Caco-2 (cell line): ENCODE results near the gene AKR1C8. TPM values are rescaled to one million over a fixed set of nuclear protein-coding genes. Genes with fewer than 3 reads are reported as not detected.
"Not testable (repeated sequence)": the region's sequence is repeated elsewhere in the genome, so short reads cannot be mapped to it uniquely, and the experiment has no call there.

Source experiments
- BruUV-seq: library from RNA; stranded (reverse); fragments of 400-500 nt; replicated peaks from 2 replicates; lab custom pipeline; 2021; lab: Mats Ljungman, UMichigan
- CTCF ChIA-PET: fragments of 300-600 bp; sonication (Branson Sonifier 250); formaldehyde crosslinking; loops from one replicate; lab custom pipeline; 2022; ENCODE audit warnings: antibody characterized with exemption; lab: Charles Lee
- POLR2A ChIA-PET: fragments of 300-600 bp; sonication (Branson Sonifier 250); formaldehyde crosslinking; loops from one replicate; lab custom pipeline; 2022; ENCODE audit warnings: antibody characterized with exemption; lab: Charles Lee
- DNase-seq, 2 experiments: peaks; one replicate each; pipeline versions ENCODE4 v3.0.0 to v3.0.0-alpha.2; 2020 to 2022
- H3K27me3 ChIP-seq: replicated peaks from 2 replicates; pipeline ENCODE4 v1.6.0; 2011; ENCODE audit warnings: low read length; ENCODE audit not compliant: control insufficient read depth, insufficient read depth
- H3K36me3 ChIP-seq: 2 replicates; pipeline ENCODE4 v1.5.1; 2011; ENCODE audit warnings: low read length; ENCODE audit not compliant: control insufficient read depth, insufficient read depth
- H3K4me1 ChIP-seq: fragments of 250-450 bp; sonication (Bioruptor Pico); 2 replicates; pipeline ENCODE4 v1.5.1; 2020; ENCODE audit warnings: mild to moderate bottlenecking
- H3K4me3 ChIP-seq: 2 replicates; pipeline ENCODE4 v1.5.1; 2011; ENCODE audit warnings: low read depth, mild to moderate bottlenecking, control low read depth, low read length
- H3K9me3 ChIP-seq: fragments of 250-450 bp; sonication (Bioruptor Pico); 2 replicates; pipeline ENCODE4 v1.5.1; 2020; ENCODE audit warnings: mild to moderate bottlenecking, moderate library complexity
- H3K27ac Mint-ChIP-seq: one replicate; pipeline ENCODE4 v1.8.0; 2022; ENCODE audit warnings: mixed read lengths; ENCODE audit not compliant: unreplicated experiment
- H3K27me3 Mint-ChIP-seq: one replicate; pipeline ENCODE4 v1.8.0; 2022; ENCODE audit warnings: mixed read lengths; ENCODE audit not compliant: insufficient read depth, unreplicated experiment
- H3K36me3 Mint-ChIP-seq: one replicate; pipeline ENCODE4 v1.8.0; 2022; ENCODE audit warnings: mild to moderate bottlenecking, mixed read lengths; ENCODE audit not compliant: insufficient read depth, unreplicated experiment
- H3K4me1 Mint-ChIP-seq: one replicate; pipeline ENCODE4 v1.8.0; 2022; ENCODE audit warnings: low read depth, mixed read lengths; ENCODE audit not compliant: unreplicated experiment
- H3K4me3 Mint-ChIP-seq: one replicate; pipeline ENCODE4 v1.8.0; 2022; ENCODE audit warnings: mild to moderate bottlenecking, moderate library complexity, mixed read lengths; ENCODE audit not compliant: unreplicated experiment
- H3K9me3 Mint-ChIP-seq: one replicate; pipeline ENCODE4 v1.8.0; 2022; ENCODE audit warnings: mixed read lengths; ENCODE audit not compliant: unreplicated experiment
- intact Hi-C: fragments of 100-400 bp; cut with micrococcal nuclease; formaldehyde crosslinking; loops from one replicate; pipeline ENCODE4 v1.10.0; 2022; ENCODE audit not compliant: unreplicated experiment
- total RNA-seq: library from RNA; stranded (reverse); gene quantifications from 2 replicates; pipeline ENCODE4 v1.2.3, GENCODE V29; 2022
- TF ChIP-seq, protein P1 (sequence below), 2 experiments: fragments of 200-600 bp in 1 of 2; IDR thresholded peaks; 1 replicate in 1 of 2; 2 replicates in 1 of 2; pipeline versions ENCODE4 v1.5.1 to v1.8.0; 2011 to 2022; ENCODE audit warnings: antibody characterized with exemption in 1 of 2, control low read depth in 1 of 2, inconsistent platforms in 1 of 2, low read depth in 1 of 2, low read length in 1 of 2, mild to moderate bottlenecking in 1 of 2, moderate library complexity in 1 of 2; ENCODE audit not compliant: insufficient read depth in 1 of 2, severe bottlenecking in 1 of 2, unreplicated experiment in 1 of 2

Gene AKR1C8
- total RNA-seq, 1 experiment from 2014 or later: not detected

- peaks cover 36% of the 10 kb centered on the region for H3K36me3 Mint-ChIP-seq
- peak overlapping the region; percentile 57 for H3K27ac Mint-ChIP-seq
- peaks cover 62% of the 10 kb centered on the region for H3K9me3 Mint-ChIP-seq
- ChIA-PET CTCF (no interaction called here), POLR2A (no interaction called here)
- peak overlapping the region; percentile 38 for H3K4me3 Mint-ChIP-seq
- no peaks in the 10 kb centered on the region for H3K27me3 ChIP-seq
- TF ChIP-seq, protein P1, sequence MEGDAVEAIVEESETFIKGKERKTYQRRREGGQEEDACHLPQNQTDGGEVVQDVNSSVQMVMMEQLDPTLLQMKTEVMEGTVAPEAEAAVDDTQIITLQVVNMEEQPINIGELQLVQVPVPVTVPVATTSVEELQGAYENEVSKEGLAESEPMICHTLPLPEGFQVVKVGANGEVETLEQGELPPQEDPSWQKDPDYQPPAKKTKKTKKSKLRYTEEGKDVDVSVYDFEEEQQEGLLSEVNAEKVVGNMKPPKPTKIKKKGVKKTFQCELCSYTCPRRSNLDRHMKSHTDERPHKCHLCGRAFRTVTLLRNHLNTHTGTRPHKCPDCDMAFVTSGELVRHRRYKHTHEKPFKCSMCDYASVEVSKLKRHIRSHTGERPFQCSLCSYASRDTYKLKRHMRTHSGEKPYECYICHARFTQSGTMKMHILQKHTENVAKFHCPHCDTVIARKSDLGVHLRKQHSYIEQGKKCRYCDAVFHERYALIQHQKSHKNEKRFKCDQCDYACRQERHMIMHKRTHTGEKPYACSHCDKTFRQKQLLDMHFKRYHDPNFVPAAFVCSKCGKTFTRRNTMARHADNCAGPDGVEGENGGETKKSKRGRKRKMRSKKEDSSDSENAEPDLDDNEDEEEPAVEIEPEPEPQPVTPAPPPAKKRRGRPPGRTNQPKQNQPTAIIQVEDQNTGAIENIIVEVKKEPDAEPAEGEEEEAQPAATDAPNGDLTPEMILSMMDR (IDR thresholded peaks at IDR 0.05; ENCODE audit: insufficient read depth in 1 of 2, low read depth in 1 of 2, low read length in 1 of 2, severe bottlenecking in 1 of 2, unreplicated experiment in 1 of 2): no peak
- DNase-seq: peak in 1 of 2 experiments; percentile 45
- no TSS peak for BruUV-seq
- peaks cover 50% of the 10 kb centered on the region for H3K9me3 ChIP-seq
- H3K4me1 ChIP-seq: peaks cover 34% of the 10 kb centered on the region
- H3K36me3 ChIP-seq: no peaks in the 10 kb centered on the region; the same call in 1 of the 2 replicates
- H3K27me3 Mint-ChIP-seq: no peaks in the 10 kb centered on the region
- H3K4me3 ChIP-seq: no peak overlapping the region
- H3K4me1 Mint-ChIP-seq: peaks cover 23% of the 10 kb centered on the region
- intact Hi-C loops: no loop called here
Measured at GRCh38 chr10:5142199-5142598, 42.8 kb downstream of the AKR1C8 start.

DNA sequence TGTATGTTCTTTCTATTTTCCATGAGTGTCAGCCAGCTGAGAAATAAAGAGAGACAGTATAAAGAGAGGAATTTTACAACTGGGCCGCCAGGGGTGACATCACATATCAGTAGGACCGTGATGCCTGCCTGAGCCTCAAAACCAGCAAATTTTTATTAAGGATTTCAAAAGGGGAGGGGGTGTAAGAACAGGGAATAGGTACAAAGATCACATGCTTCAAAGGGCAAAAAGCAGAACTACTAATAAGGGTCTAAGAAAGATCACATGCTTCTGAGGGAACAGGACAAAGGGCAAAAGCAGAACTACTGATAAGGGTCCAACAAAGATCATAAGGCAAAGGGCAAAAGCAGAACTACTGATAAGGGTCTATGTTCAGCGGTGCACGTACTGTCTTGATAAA, 47.3 kb downstream of the AKR1C8 start:
- peak overlapping the region; percentile 63 for H3K27ac Mint-ChIP-seq
- CTCF ChIA-PET, H3K4me3 Mint-ChIP-seq, BruUV-seq, H3K4me3 ChIP-seq, POLR2A ChIA-PET, intact Hi-C loops, H3K27me3 ChIP-seq, H3K36me3 ChIP-seq, H3K27me3 Mint-ChIP-seq: not testable (repeated sequence)
- DNase-seq: peak in 1 of 2 experiments; percentile 17
- peaks cover 11% of the 10 kb centered on the region for H3K4me1 Mint-ChIP-seq
- Histone ChIP-seq H3K4me1 (peaks cover 17% of the 10 kb centered on the region), H3K9me3 (peaks cover 51% of the 10 kb centered on the region)
- peaks cover 21% of the 10 kb centered on the region for H3K36me3 Mint-ChIP-seq
- H3K9me3 Mint-ChIP-seq: peaks cover 80% of the 10 kb centered on the region

- peaks cover 6% of the 10 kb centered on the region for H3K4me1 ChIP-seq
- TF ChIP-seq, protein P1 (IDR thresholded peaks at IDR 0.05; ENCODE audit: insufficient read depth in 1 of 2, low read depth in 1 of 2, low read length in 1 of 2, severe bottlenecking in 1 of 2, unreplicated experiment in 1 of 2): no peak
- intact Hi-C loops: no loop called here
- Mint-ChIP-seq H3K9me3 (peaks cover 80% of the 10 kb centered on the region), H3K36me3 (peaks cover 12% of the 10 kb centered on the region), H3K27me3 (no peaks in the 10 kb centered on the region), H3K4me1 (no peaks in the 10 kb centered on the region), H3K27ac (no peak overlapping the region), H3K4me3 (no peak overlapping the region)
- no TSS peak for BruUV-seq
- no peak overlapping the region for H3K4me3 ChIP-seq
- H3K36me3 ChIP-seq: no peaks in the 10 kb centered on the region
- DNase-seq: no peak
- ChIA-PET CTCF (no interaction called here), POLR2A (no interaction called here)
- H3K9me3 ChIP-seq: peaks cover 42% of the 10 kb centered on the region
- no peaks in the 10 kb centered on the region for H3K27me3 ChIP-seq
Measured at GRCh38 chr10:5136468-5137087, 48.4 kb downstream of the AKR1C8 start.
